GM23248 (cell line): Measurements from ENCODE around the gene CPA2. TPM values are rescaled to one million over a fixed set of nuclear protein-coding genes. Genes with fewer than 3 reads are reported as not detected.
A peak's percentile ranks its signal among the peaks of the same experiment; 100 is the strongest.
"Not testable (repeated sequence)": the region's sequence is repeated elsewhere in the genome, so short reads cannot be mapped to it uniquely, and the experiment has no call there.

Experiments
- DNase-seq: peaks from one replicate; pipeline ENCODE4 v3.0.0-alpha.2; 2015
- H2AFZ ChIP-seq: fragments of 200-600 bp; sonication (generic); 2 replicates; pipeline ENCODE4 v1.6.1; 2016; ENCODE audit warnings: antibody characterized with exemption
- H3F3A ChIP-seq: fragments of 200-600 bp; sonication (generic); 2 replicates; pipeline ENCODE4 v1.6.1; 2016; ENCODE audit warnings: mild to moderate bottlenecking, antibody characterized with exemption, mixed run types; ENCODE audit not compliant: insufficient read depth
- H3K27ac ChIP-seq: fragments of 200-600 bp; sonication (generic); 2 replicates; pipeline ENCODE4 v1.5.1; 2016; ENCODE audit warnings: mild to moderate bottlenecking
- H3K27me3 ChIP-seq: fragments of 200-600 bp; sonication (generic); replicated peaks from 2 replicates; pipeline ENCODE4 v1.6.1; 2016; ENCODE audit warnings: mild to moderate bottlenecking; ENCODE audit not compliant: insufficient read depth
- H3K36me3 ChIP-seq: fragments of 200-600 bp; sonication (generic); 2 replicates; pipeline ENCODE4 v1.6.1; 2016; ENCODE audit warnings: low read depth, mild to moderate bottlenecking
- H3K4me1 ChIP-seq: fragments of 200-600 bp; sonication (generic); 2 replicates; pipeline ENCODE4 v1.6.1; 2016; ENCODE audit warnings: mild to moderate bottlenecking; ENCODE audit not compliant: insufficient read depth
- H3K4me2 ChIP-seq: fragments of 200-600 bp; sonication (generic); one replicate; pipeline ENCODE4 v1.6.1; 2016; ENCODE audit warnings: mild to moderate bottlenecking; ENCODE audit not compliant: unreplicated experiment
- H3K4me3 ChIP-seq: fragments of 200-600 bp; sonication (generic); 2 replicates; pipeline ENCODE4 v1.5.1; 2016; ENCODE audit warnings: mild to moderate bottlenecking
- H3K79me2 ChIP-seq: fragments of 200-600 bp; sonication (generic); 2 replicates; pipeline ENCODE4 v1.6.1; 2016; ENCODE audit warnings: mild to moderate bottlenecking; ENCODE audit not compliant: insufficient read depth
- H3K9ac ChIP-seq: fragments of 200-600 bp; sonication (generic); 2 replicates; pipeline ENCODE4 v1.6.1; 2016; ENCODE audit warnings: mild to moderate bottlenecking
- H3K9me2 ChIP-seq: fragments of 200-600 bp; sonication (generic); 2 replicates; pipeline ENCODE4 v1.6.1; 2016; ENCODE audit warnings: mixed run types, mild to moderate bottlenecking, moderate library complexity; ENCODE audit not compliant: insufficient read depth
- H3K9me3 ChIP-seq: fragments of 200-600 bp; sonication (generic); one replicate; pipeline ENCODE4 v1.6.1; 2017; ENCODE audit warnings: low read depth
- H4K20me1 ChIP-seq: fragments of 200-600 bp; sonication (generic); 2 replicates; pipeline ENCODE4 v1.6.0; 2016; ENCODE audit not compliant: insufficient read depth
- EZH2 ChIP-seq: fragments of 200-600 bp; sonication (generic); IDR thresholded peaks from 2 replicates; pipeline ENCODE4 v1.6.1; 2018; ENCODE audit warnings: antibody characterized with exemption, mild to moderate bottlenecking; ENCODE audit not compliant: insufficient read depth, poor library complexity, severe bottlenecking
- EZH2phosphoT487 ChIP-seq: fragments of 200-600 bp; sonication (generic); IDR thresholded peaks from 2 replicates; pipeline ENCODE4 v1.6.1; 2018; ENCODE audit warnings: antibody characterized with exemption, moderate library complexity, mild to moderate bottlenecking, low read depth; ENCODE audit not compliant: insufficient read depth
- WGBS, 2 experiments: methylation state at CpG; one replicate each; pipeline ENCODE4 v1.1.6; 2015 to 2017; ENCODE audit warnings: low lambda C conversion rate in 2 of 2, low coverage in 1 of 2; ENCODE audit errors: missing lambda C conversion rate in 2 of 2; 5-methylcytosine and 5-hydroxymethylcytosine counted together
- in situ Hi-C: fragments of 300-500 bp; cut with MboI; formaldehyde crosslinking; loops from 2 replicates; pipeline ENCODE4 v1.15.0; 2020
- polyA plus RNA-seq: library from polyadenylated mRNA; unstranded; fragments of >200 nt; fragmentation: Nextera tagmentation; extraction: Ambion mirVana; gene quantifications from 2 replicates; pipeline ENCODE4 v1.2.1, GENCODE V29; 2016
- total RNA-seq: library from RNA; depleted of rRNA; stranded (reverse); fragments of >200 nt; shearing (Covaris generic); gene quantifications from 2 replicates; pipeline ENCODE4 v1.2.3, GENCODE V29; 2014

The CPA2 gene
- total and polyA plus RNA-seq, 2 experiments from 2014 or later, result not detected

- no peaks in the 10 kb centered on the region for H3K9me3 ChIP-seq
- H3K36me3 ChIP-seq, result no peaks in the 10 kb centered on the region
- H3K79me2 ChIP-seq, result no peaks in the 10 kb centered on the region
- in situ Hi-C loops, result no loop called here
- no peaks in the 10 kb centered on the region; the same call in 1 of the 2 replicates for H3K27me3 ChIP-seq
- no peaks in the 10 kb centered on the region for H3K4me1 ChIP-seq
- no peaks in the 10 kb centered on the region for H3K9me2 ChIP-seq
- no peaks in the 10 kb centered on the region for H3F3A ChIP-seq
- no peaks in the 10 kb centered on the region for H4K20me1 ChIP-seq
- WGBS, 2 experiments, result 42 to 58% methylated on average over 1 of the region's 1 CpG
- TF ChIP-seq EZH2 (no peak), EZH2phosphoT487 (no peak)
- H3K4me2 ChIP-seq, result no peak overlapping the region
- no peak overlapping the region for H3K9ac ChIP-seq
- H2AFZ ChIP-seq, result no peak overlapping the region
- no peak overlapping the region for H3K4me3 ChIP-seq
- no peak for DNase-seq
- no peak overlapping the region for H3K27ac ChIP-seq
Observed at GRCh38 chr7:130223646-130224045, 43.0 kb upstream of the CPA2 start.

DNA sequence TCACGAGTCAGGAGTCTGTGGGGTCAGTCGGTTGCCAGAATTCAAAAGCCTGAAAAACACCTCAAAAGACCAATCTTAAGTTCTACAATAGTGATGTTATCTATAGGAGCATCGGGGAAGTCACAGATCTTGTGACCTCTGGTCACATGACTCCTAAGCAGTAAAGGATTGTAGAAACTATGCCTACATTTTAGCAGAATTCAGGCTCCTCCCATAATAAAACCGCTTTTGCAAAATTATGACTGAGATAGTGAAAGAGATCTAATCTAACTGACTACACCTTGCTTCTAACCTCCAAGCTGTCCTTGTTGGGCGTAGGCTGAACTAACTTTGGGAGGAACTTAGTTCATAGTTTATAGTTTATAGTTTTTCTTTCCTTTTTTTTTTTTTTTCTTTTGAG is 42.5 kb upstream of the CPA2 start:
- H3K4me1 ChIP-seq, result no peaks in the 10 kb centered on the region
- H4K20me1 ChIP-seq, result no peaks in the 10 kb centered on the region
- DNase-seq, result no peak
- in situ Hi-C loops, result no loop called here
- no peaks in the 10 kb centered on the region for H3K9me3 ChIP-seq
- H3K27ac ChIP-seq, result no peak overlapping the region
- no peaks in the 10 kb centered on the region for H3K9me2 ChIP-seq
- no peak overlapping the region for H2AFZ ChIP-seq
- H3K79me2 ChIP-seq, result no peaks in the 10 kb centered on the region
- H3K9ac ChIP-seq, result no peak overlapping the region
- no peaks in the 10 kb centered on the region for H3F3A ChIP-seq
- no peak overlapping the region for H3K4me2 ChIP-seq
- 93 to 94% methylated on average over 5 of the region's 5 CpGs for WGBS, 2 experiments
- no peak for TF ChIP-seq EZH2
- no peak for TF ChIP-seq EZH2phosphoT487
- H3K27me3 ChIP-seq, result no peaks in the 10 kb centered on the region; the same call in 1 of the 2 replicates
- H3K36me3 ChIP-seq, result no peaks in the 10 kb centered on the region
- H3K4me3 ChIP-seq, result no peak overlapping the region

DNA sequence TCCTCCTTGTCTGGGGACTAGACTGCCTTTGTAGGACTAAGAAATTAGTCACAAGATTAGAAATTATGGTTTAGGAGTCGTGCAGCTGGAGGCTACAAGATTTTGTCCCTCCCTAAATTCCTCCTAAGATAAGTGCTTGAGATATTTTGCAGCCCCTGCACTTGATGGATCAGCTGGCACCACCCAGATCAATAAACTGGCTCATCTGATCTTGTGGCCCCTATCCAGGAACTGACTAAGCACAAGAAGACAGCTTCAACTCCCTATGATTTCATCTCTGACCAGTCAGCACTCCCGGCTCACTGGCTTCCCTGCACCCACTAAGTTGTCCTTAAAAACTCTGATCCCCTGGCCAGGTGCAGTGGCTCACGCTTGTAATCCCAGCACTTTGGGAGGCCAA is 41.7 kb upstream of the CPA2 start:
- DNase-seq, result peak; percentile 56
- not testable (repeated sequence) for H2AFZ ChIP-seq, H3K27ac ChIP-seq, H3K4me1 ChIP-seq, H3K36me3 ChIP-seq, H3F3A ChIP-seq, H3K9me2 ChIP-seq, H3K27me3 ChIP-seq, H3K79me2 ChIP-seq, H3K9me3 ChIP-seq, H3K4me2 ChIP-seq, H4K20me1 ChIP-seq, H3K4me3 ChIP-seq, H3K9ac ChIP-seq
- in situ Hi-C loops, result loop anchor here (25.0 kb wide), 1 partner anchor 487 kb away; no protein-coding TSS in a partner anchor
- WGBS, 2 experiments, result 37 to 45% methylated on average over 3 of the region's 3 CpGs

DNA sequence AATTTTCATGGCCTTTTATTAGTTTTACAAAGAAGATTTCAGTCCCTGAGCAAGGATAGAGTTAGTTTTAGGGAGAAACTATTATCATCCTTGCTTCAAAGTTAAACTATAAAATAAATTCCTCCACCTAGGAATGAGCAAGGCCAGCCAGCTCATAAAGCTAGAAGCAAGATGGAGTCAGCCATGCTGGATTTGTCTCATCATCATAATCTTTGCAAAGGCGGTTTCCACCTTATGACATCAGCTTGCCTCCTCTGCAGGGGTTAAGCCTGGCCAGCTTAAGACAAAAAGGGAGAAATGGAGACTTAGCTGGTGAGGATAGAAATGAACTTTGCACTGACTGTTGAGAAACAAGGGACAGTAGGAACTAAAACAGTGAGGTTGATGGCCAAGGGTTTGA is 40.3 kb upstream of the CPA2 start:
- H2AFZ ChIP-seq, result no peak overlapping the region
- no peaks in the 10 kb centered on the region for H3K9me2 ChIP-seq
- no peak overlapping the region for H3K4me3 ChIP-seq
- H3K79me2 ChIP-seq, result no peaks in the 10 kb centered on the region
- H3K9ac ChIP-seq, result no peak overlapping the region
- H3K4me1 ChIP-seq, result no peaks in the 10 kb centered on the region
- 85 to 90% methylated on average over 1 of the region's 1 CpG for WGBS, 2 experiments
- no peaks in the 10 kb centered on the region for H3F3A ChIP-seq
- no peak for DNase-seq
- H3K27me3 ChIP-seq, result no peaks in the 10 kb centered on the region
- H3K36me3 ChIP-seq, result no peaks in the 10 kb centered on the region
- no peak overlapping the region for H3K27ac ChIP-seq
- in situ Hi-C loops, result loop anchor here (25.0 kb wide), 1 partner anchor 486 kb away; no protein-coding TSS in a partner anchor
- no peak for TF ChIP-seq EZH2phosphoT487
- TF ChIP-seq EZH2, result no peak
- no peak overlapping the region for H3K4me2 ChIP-seq
- no peaks in the 10 kb centered on the region for H4K20me1 ChIP-seq
- no peaks in the 10 kb centered on the region for H3K9me3 ChIP-seq

GRCh38 chr7:130227883-130228575 is 38.6 kb upstream of the CPA2 start:
- TF ChIP-seq EZH2 (no peak), EZH2phosphoT487 (no peak)
- no peak overlapping the region for H3K9ac ChIP-seq

More at GRCh38 chr7:130227883-130228575, 38.6 kb upstream of the CPA2 start:
- Histone ChIP-seq H3K4me1 (no peaks in the 10 kb centered on the region), H3K27me3 (no peaks in the 10 kb centered on the region), H3K4me2 (no peak overlapping the region), H3K9me2 (no peaks in the 10 kb centered on the region), H2AFZ (no peak overlapping the region), H3K9me3 (no peaks in the 10 kb centered on the region), H3F3A (no peaks in the 10 kb centered on the region), H4K20me1 (no peaks in the 10 kb centered on the region), H3K36me3 (no peaks in the 10 kb centered on the region), H3K4me3 (no peak overlapping the region), H3K27ac (no peak overlapping the region), H3K79me2 (no peaks in the 10 kb centered on the region)
- no peak for DNase-seq
- in situ Hi-C loops, result loop anchor here (25.0 kb wide), 1 partner anchor 484 kb away; no protein-coding TSS in a partner anchor
- WGBS, 2 experiments, result 93 to 95% methylated on average over 1 of the region's 1 CpG
